Tibial nerve (tissue), 4 donors: Measurements from ENCODE around the gene PPDPF. TPM values are rescaled to one million over a fixed set of nuclear protein-coding genes. Genes with fewer than 3 reads are reported as not detected.

Experiments
- DNase-seq, 2 donors: peaks; one replicate each; pipeline ENCODE4 v3.0.0-alpha.2; 2019; ENCODE audit warnings: low spot score in 2 of 2
- H3K27ac ChIP-seq, 4 donors: fragments of 200-600 bp; sonication (generic) in 3 of 4; one replicate each; pipeline ENCODE4 v1.5.1; 2017 to 2019; ENCODE audit warnings: mild to moderate bottlenecking in 1 of 4
- H3K27me3 ChIP-seq, 2 donors: fragments of 200-600 bp; sonication (generic) in 1 of 2; one replicate each; pipeline versions ENCODE4 v1.5.1 to v1.6.0; 2017 to 2019
- H3K36me3 ChIP-seq, 3 donors: fragments of 200-600 bp; sonication (generic); one replicate each; pipeline ENCODE4 v1.5.1; 2018 to 2019
- H3K4me1 ChIP-seq, 4 donors: fragments of 200-600 bp; sonication (generic) in 3 of 4; one replicate each; pipeline ENCODE4 v1.5.1; 2017 to 2019
- H3K4me3 ChIP-seq, 4 donors: fragments of 200-600 bp; sonication (generic) in 3 of 4; one replicate each; pipeline ENCODE4 v1.5.1; 2017 to 2019; ENCODE audit warnings: mild to moderate bottlenecking in 1 of 4, moderate library complexity in 1 of 4
- H3K9me3 ChIP-seq, 4 donors: fragments of 200-600 bp; sonication (generic) in 3 of 4; one replicate each; pipeline ENCODE4 v1.5.1; 2017 to 2019
- CTCF ChIP-seq, 5 experiments: fragments of 200-600 bp in 3 of 5; fragments of 450-650 bp in 2 of 5; sonication (generic) in 3 of 5; IDR thresholded peaks; one replicate each; pipeline ENCODE4 v1.5.1; 2016 to 2019; ENCODE audit warnings: antibody characterized with exemption in 5 of 5, mild to moderate bottlenecking in 3 of 5, moderate library complexity in 2 of 5
- EP300 ChIP-seq, 2 donors: sonication (generic); formaldehyde crosslinking; IDR thresholded peaks; one replicate each; pipeline ENCODE4 v1.6.1; 2017; ENCODE audit warnings: antibody characterized with exemption in 2 of 2, mild to moderate bottlenecking in 1 of 2
- POLR2A ChIP-seq, 2 donors: fragments of 450-650 bp; IDR thresholded peaks; one replicate each; pipeline ENCODE4 v1.6.1; 2017; ENCODE audit warnings: antibody characterized with exemption in 2 of 2, mild to moderate bottlenecking in 2 of 2, moderate library complexity in 2 of 2
- WGBS, 2 donors: methylation state at CpG; one replicate each; pipeline ENCODE4 v1.1.5; 2018; 5-methylcytosine and 5-hydroxymethylcytosine counted together
- total RNA-seq, 4 donors: library from RNA; depleted of rRNA; stranded (reverse); fragments of >200 nt; gene quantifications; one replicate each; pipeline ENCODE4 v1.1.0, GENCODE V29; 2016

Gene PPDPF
- total RNA-seq, 4 donors from 2014 or later, result 59.0 to 165 (median 119) TPM

GRCh38 chr20:63472862-63473390 is 47.6 kb upstream of the PPDPF start:
- Histone ChIP-seq H3K27me3 (peaks cover 0 to 93% of the 10 kb centered on the region in 2 donors), H3K9me3 (no peaks in the 10 kb centered on the region), H3K36me3 (no peaks in the 10 kb centered on the region), H3K4me1 (peaks cover 0 to 16% (median 5%) of the 10 kb centered on the region in 4 donors), H3K27ac (no peak overlapping the region), H3K4me3 (no peak overlapping the region)
- TF ChIP-seq EP300 (IDR thresholded peaks at IDR 0.05) (no peak), POLR2A (IDR thresholded peaks at IDR 0.05) (no peak), CTCF (IDR thresholded peaks at IDR 0.05) (no peak)
- no peak for DNase-seq
- 30 to 43% methylated on average over 10 to 11 of the region's 13 CpGs for WGBS, 2 donors

DNA sequence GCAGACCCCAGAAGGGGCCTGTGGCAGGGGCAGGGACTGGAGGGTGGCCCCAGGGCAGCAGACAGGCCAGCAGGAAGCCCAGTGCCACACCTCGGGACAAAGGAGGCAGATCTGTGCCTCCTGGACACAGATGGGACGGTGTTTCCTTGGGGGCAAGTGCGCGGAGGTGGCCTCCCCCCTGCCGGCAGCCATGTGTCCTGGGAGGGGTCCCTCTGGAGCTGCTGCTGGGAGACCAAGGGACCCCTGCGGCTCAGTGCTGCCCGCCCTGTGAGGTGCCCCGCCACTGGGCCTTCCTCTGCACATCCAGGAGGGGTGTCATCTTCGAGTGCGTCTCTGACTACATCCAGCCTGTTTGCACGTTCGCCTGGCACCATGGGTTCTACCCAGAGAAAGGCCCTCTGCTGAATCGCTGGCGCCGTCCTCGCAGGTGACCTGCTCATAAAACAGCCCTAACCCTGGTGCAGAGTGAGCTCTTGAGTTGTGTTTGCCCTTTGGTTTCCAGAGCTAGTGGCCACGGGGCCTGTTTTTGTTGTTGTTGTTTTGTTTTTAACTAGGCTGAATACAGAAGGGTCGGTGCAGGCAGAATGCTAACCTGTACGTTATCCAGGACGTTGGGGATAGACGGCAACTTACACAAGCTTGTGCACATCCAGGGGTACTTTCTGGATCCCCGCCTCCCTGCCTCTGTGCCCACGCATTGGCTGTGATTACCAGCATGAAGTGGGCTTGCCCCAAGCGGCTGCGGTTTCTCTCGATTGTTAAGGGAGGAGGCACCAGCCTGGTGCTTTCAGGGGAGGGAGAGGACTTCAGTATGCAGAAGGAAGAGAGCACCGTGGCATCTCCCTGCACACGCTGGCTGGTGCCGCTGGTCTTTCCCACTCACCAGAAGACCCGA is 46.8 kb upstream of the PPDPF start:
- WGBS, 2 donors, result 28 to 29% methylated on average over 27 to 30 of the region's 30 CpGs
- Histone ChIP-seq H3K36me3 (no peaks in the 10 kb centered on the region), H3K9me3 (no peaks in the 10 kb centered on the region), H3K27ac (no peak overlapping the region), H3K4me1 (peaks cover 0 to 16% (median 5%) of the 10 kb centered on the region in 4 donors), H3K27me3 (peaks cover 0 to 93% of the 10 kb centered on the region in 2 donors), H3K4me3 (no peak overlapping the region)
- TF ChIP-seq EP300 (IDR thresholded peaks at IDR 0.05) (no peak), POLR2A (IDR thresholded peaks at IDR 0.05) (no peak), CTCF (IDR thresholded peaks at IDR 0.05) (no peak)
- no peak for DNase-seq

DNA sequence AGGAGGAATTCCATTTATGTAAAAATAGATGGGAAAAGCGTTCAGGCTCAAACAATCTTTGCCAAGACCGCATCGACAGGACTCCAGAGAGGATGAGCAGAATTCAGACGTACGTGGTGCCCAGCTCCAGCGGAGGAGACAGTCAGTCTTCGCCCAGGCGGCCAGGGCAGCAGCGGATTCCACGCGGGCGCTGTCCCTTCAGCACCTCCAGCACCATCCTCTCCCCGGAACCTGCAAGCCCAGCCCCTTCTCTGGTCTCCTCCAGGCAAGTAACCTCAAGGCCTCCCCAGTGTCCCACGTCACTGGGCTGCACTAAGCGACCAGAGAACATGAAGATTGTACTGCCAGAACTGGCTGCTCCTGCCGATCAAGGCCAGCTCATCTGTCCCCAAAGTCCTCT is 45.4 kb upstream of the PPDPF start:
- Histone ChIP-seq H3K27me3 (peaks cover 0 to 93% of the 10 kb centered on the region in 2 donors), H3K27ac (no peak overlapping the region), H3K4me3 (no peak overlapping the region), H3K36me3 (no peaks in the 10 kb centered on the region), H3K4me1 (peaks cover 0 to 16% (median 5%) of the 10 kb centered on the region in 4 donors), H3K9me3 (no peaks in the 10 kb centered on the region)
- DNase-seq, result no peak
- 4 to 11% methylated on average over 12 to 16 of the region's 16 CpGs for WGBS, 2 donors
- TF ChIP-seq CTCF (IDR thresholded peaks at IDR 0.05), result no peak
- no peak for TF ChIP-seq POLR2A (IDR thresholded peaks at IDR 0.05)
- no peak for TF ChIP-seq EP300 (IDR thresholded peaks at IDR 0.05)

DNA sequence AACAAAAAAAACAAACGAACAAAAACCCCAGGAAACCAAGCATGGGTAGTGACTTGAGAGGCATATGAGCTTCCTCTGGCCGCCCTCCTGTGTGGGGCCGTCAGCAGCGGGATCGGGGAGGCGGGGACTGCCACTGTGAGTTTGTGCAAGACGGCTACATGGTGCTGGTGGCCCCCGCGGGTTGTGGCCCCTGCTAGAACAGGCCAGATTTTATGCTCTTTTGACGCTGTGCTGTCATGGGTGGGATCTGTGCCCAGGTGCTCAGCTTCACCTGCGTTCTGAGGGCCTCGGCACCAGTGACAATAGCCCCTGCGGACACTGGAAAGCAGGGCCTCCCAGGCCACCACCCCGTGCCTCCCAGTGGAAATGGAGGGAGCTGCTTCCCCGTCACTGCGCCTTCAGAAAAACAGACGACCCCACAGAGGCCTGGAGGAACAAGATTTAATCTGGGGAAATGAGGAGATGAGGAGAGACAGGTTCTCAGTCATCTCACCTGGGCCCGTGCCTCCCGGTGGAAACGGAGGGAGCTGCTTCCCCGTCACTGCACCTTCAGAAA is 43.4 kb upstream of the PPDPF start:
- H3K9me3 ChIP-seq, result no peaks in the 10 kb centered on the region
- peaks cover 0 to 92% of the 10 kb centered on the region in 2 donors for H3K27me3 ChIP-seq
- DNase-seq, result no peak
- no peak overlapping the region for H3K4me3 ChIP-seq
- H3K27ac ChIP-seq, result no peak overlapping the region
- H3K36me3 ChIP-seq, result no peaks in the 10 kb centered on the region
- WGBS, 2 donors, result 36 to 39% methylated on average over 21 of the region's 21 CpGs
- H3K4me1 ChIP-seq, result peaks cover 0 to 6% (median under 1%) of the 10 kb centered on the region in 4 donors
- TF ChIP-seq POLR2A (IDR thresholded peaks at IDR 0.05) (no peak), CTCF (IDR thresholded peaks at IDR 0.05) (no peak), EP300 (IDR thresholded peaks at IDR 0.05) (no peak)

- H3K4me3 ChIP-seq, result no peak overlapping the region
- TF ChIP-seq EP300 (IDR thresholded peaks at IDR 0.05) (no peak), POLR2A (IDR thresholded peaks at IDR 0.05) (no peak), CTCF (IDR thresholded peaks at IDR 0.05) (no peak)
- no peaks in the 10 kb centered on the region for H3K36me3 ChIP-seq
- 55 to 58% methylated on average over 17 of the region's 17 CpGs for WGBS, 2 donors
- H3K4me1 ChIP-seq, result peaks cover 0 to 2% (median 0%) of the 10 kb centered on the region in 4 donors
- H3K9me3 ChIP-seq, result no peaks in the 10 kb centered on the region
- DNase-seq, result no peak
- H3K27me3 ChIP-seq, result peaks cover 0 to 98% of the 10 kb centered on the region in 2 donors
- H3K27ac ChIP-seq, result no peak overlapping the region
These were observed 42.6 kb upstream of the PPDPF start for GRCh38 chr20:63477944-63478343.
